Neural progenitor cell (in vitro differentiated cells): Measurements from ENCODE around the gene PCBD2.

Source experiments
- CTCF ChIP-seq: fragments of 200-600 bp; sonication (generic); IDR thresholded peaks from 2 replicates; pipeline ENCODE4 v1.5.1; 2017; ENCODE audit warnings: antibody characterized with exemption, mild to moderate bottlenecking
- EZH2 ChIP-seq: fragments of 200-600 bp; sonication (generic); IDR thresholded peaks from 2 replicates; pipeline ENCODE4 v1.6.1; 2017; ENCODE audit warnings: antibody characterized with exemption, mild to moderate bottlenecking, moderate library complexity
- EZH2phosphoT487 ChIP-seq: fragments of 200-600 bp; sonication (generic); IDR thresholded peaks from 2 replicates; pipeline ENCODE4 v1.6.1; 2017; ENCODE audit warnings: antibody characterized with exemption

GRCh38 chr5:134932508-134932907 lies 27.6 kb downstream of the PCBD2 start:
- TF ChIP-seq CTCF (no peak), EZH2 (no peak), EZH2phosphoT487 (no peak)
